GM18867 (cell line): ENCODE results near the gene GAL3ST1.
"Not testable (repeated sequence)": the region's sequence is repeated elsewhere in the genome, so short reads cannot be mapped to it uniquely, and the experiment has no call there.

Experiments
- ATAC-seq: cut with Tn5 transposase; IDR thresholded peaks from one replicate; pipeline ENCODE4 v1.9.1; 2021; ENCODE audit warnings: mild to moderate bottlenecking, moderate library complexity; ENCODE audit not compliant: unreplicated experiment

Gene GAL3ST1

GRCh38 chr22:30565341-30565740 lies 9.1 kb downstream of the GAL3ST1 start:
- ATAC-seq: no peak

- ATAC-seq: no peak
Measured at GRCh38 chr22:30564761-30565119, 9.7 kb downstream of the GAL3ST1 start.

- ATAC-seq: no peak
Measured at GRCh38 chr22:30564045-30564760, 10.3 kb downstream of the GAL3ST1 start.

- ATAC-seq: no peak
Measured at GRCh38 chr22:30562366-30562765, 12.1 kb downstream of the GAL3ST1 start.

- no peak for ATAC-seq
Measured at GRCh38 chr22:30561402-30562189, 12.9 kb downstream of the GAL3ST1 start.

GRCh38 chr22:30560643-30561202 lies 13.7 kb downstream of the GAL3ST1 start:
- not testable (repeated sequence) for ATAC-seq

GRCh38 chr22:30559889-30560288 lies 14.6 kb downstream of the GAL3ST1 start:
- ATAC-seq: no peak

GRCh38 chr22:30557243-30557642 lies 17.2 kb downstream of the GAL3ST1 start:
- ATAC-seq: no peak

- no peak for ATAC-seq
Measured at GRCh38 chr22:30556388-30556787, 18.1 kb downstream of the GAL3ST1 start.

- no peak for ATAC-seq
Measured at GRCh38 chr22:30555282-30556210, 18.9 kb downstream of the GAL3ST1 start.

- no peak for ATAC-seq
Measured at GRCh38 chr22:30553971-30554370, 20.5 kb downstream of the GAL3ST1 start.

- ATAC-seq: no peak
Measured at GRCh38 chr22:30552719-30553118, 21.7 kb downstream of the GAL3ST1 start.

- ATAC-seq: not testable (repeated sequence)
Measured at GRCh38 chr22:30551813-30552212, 22.7 kb downstream of the GAL3ST1 start.

- no peak for ATAC-seq
Measured at GRCh38 chr22:30547188-30547587, 27.3 kb downstream of the GAL3ST1 start.

GRCh38 chr22:30546616-30547015 lies 27.8 kb downstream of the GAL3ST1 start, which contains the start of gene SEC14L6:
TSS of gene SEC14L6 (minus strand) at chr22:30546741. CDS start at chr22:30546682, 59 bp downstream.
- no peak for ATAC-seq

GRCh38 chr22:30542811-30543188 lies 31.7 kb downstream of the GAL3ST1 start:
- ATAC-seq: no peak

GRCh38 chr22:30541961-30542810 lies 32.3 kb downstream of the GAL3ST1 start:
- ATAC-seq: no peak

- not testable (repeated sequence) for ATAC-seq
Measured at GRCh38 chr22:30541511-30541910, 33.0 kb downstream of the GAL3ST1 start.

GRCh38 chr22:30539368-30539767 lies 35.1 kb downstream of the GAL3ST1 start:
- ATAC-seq: no peak

- ATAC-seq: no peak
Measured at GRCh38 chr22:30538280-30538679, 36.2 kb downstream of the GAL3ST1 start.
